ENCODE results near the gene ACSL6. TPM values are rescaled to one million over a fixed set of nuclear protein-coding genes. Genes with fewer than 3 reads are reported as not detected.

ACSL6 gene
- total RNA-seq, 4 donors from 2014 or later, result 0.22 to 3.3 (median 0.81) TPM

DNA sequence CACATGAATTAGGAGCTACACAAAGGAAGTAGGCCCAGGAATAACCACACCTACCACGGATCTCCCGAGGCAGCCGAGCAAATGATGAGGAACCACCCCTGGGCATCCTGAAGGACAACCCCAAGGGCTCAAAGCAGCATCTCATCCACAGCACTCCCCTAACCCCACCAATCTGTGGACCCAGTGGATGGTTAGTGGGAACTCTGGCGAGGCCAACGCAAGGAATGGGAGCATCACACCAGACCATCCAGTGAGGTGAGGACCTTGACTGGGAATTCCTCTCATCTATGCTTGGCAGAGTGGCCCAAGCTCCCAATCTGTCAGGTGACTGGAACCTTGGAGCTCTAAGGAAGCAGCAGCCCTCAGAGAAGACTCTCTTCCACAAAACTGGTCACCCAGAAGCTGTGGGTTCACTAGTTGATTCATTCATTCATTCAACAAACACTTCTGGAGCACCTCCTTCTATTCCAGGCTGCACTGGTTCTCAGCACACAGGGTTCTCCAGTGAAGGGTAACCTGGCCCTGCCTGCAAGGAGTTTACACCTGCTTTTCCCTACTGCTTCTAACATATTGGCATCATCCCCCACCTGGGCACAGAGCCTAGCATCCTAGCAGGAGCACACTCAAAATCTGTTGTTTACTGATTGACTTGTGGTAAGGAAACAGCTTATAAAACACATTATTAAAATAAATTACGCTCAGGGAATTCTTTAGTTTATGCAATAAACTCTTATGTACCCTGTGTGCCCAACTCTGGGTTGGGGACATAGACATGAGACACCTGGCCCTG, 4.9 kb downstream of the ACSL6 start:
- Histone ChIP-seq H3K36me3 (no peaks in the 10 kb centered on the region), H3K9me3 (no peaks in the 10 kb centered on the region), H3K4me3 (no peak overlapping the region), H3K4me1 (peaks cover 0 to 29% (median 13%) of the 10 kb centered on the region in 4 donors), H3K27me3 (peaks cover 0 to 27% of the 10 kb centered on the region in 2 donors), H3K27ac (no peak overlapping the region)
- 85 to 90% methylated on average over 6 of the region's 6 CpGs for WGBS, 2 donors
- no peak for DNase-seq (ENCODE audit: low spot score in 2 of 2)
- no peak for TF ChIP-seq POLR2A (IDR thresholded peaks at IDR 0.05)
- TF ChIP-seq, protein P1, sequence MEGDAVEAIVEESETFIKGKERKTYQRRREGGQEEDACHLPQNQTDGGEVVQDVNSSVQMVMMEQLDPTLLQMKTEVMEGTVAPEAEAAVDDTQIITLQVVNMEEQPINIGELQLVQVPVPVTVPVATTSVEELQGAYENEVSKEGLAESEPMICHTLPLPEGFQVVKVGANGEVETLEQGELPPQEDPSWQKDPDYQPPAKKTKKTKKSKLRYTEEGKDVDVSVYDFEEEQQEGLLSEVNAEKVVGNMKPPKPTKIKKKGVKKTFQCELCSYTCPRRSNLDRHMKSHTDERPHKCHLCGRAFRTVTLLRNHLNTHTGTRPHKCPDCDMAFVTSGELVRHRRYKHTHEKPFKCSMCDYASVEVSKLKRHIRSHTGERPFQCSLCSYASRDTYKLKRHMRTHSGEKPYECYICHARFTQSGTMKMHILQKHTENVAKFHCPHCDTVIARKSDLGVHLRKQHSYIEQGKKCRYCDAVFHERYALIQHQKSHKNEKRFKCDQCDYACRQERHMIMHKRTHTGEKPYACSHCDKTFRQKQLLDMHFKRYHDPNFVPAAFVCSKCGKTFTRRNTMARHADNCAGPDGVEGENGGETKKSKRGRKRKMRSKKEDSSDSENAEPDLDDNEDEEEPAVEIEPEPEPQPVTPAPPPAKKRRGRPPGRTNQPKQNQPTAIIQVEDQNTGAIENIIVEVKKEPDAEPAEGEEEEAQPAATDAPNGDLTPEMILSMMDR (IDR thresholded peaks at IDR 0.05), result no peak
- no peak for TF ChIP-seq EP300 (IDR thresholded peaks at IDR 0.05)

DNA sequence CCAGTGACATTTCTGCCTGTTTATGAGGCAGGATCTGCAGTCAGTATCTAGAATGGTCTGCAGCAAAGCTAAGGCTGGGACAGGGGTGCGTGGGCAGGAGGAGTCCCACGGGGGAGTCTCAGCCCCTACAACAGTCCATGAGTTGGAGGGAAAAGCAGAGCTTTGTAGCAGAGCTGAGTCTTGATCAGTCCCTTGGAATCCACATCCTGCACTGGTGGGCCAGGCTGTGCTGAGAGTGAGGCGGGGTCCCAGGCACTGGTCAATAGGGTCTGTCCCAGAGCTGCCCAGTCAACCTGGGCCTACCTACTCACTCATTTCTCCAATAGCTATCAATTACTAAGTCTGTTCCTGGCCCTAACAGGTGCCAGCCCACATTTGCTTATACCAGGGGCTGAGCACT, 5.9 kb downstream of the ACSL6 start:
- Histone ChIP-seq H3K4me1 (peaks cover 0 to 20% (median 8%) of the 10 kb centered on the region in 4 donors), H3K36me3 (no peaks in the 10 kb centered on the region), H3K9me3 (no peaks in the 10 kb centered on the region), H3K4me3 (no peak overlapping the region), H3K27me3 (peaks cover 0 to 19% of the 10 kb centered on the region in 2 donors), H3K27ac (no peak overlapping the region)
- TF ChIP-seq, protein P1 (IDR thresholded peaks at IDR 0.05), result no peak
- TF ChIP-seq POLR2A (IDR thresholded peaks at IDR 0.05), result no peak
- TF ChIP-seq EP300 (IDR thresholded peaks at IDR 0.05), result no peak
- WGBS, 2 donors, result 78 to 91% methylated on average over 3 of the region's 3 CpGs
- DNase-seq (ENCODE audit: low spot score in 2 of 2), result no peak

DNA sequence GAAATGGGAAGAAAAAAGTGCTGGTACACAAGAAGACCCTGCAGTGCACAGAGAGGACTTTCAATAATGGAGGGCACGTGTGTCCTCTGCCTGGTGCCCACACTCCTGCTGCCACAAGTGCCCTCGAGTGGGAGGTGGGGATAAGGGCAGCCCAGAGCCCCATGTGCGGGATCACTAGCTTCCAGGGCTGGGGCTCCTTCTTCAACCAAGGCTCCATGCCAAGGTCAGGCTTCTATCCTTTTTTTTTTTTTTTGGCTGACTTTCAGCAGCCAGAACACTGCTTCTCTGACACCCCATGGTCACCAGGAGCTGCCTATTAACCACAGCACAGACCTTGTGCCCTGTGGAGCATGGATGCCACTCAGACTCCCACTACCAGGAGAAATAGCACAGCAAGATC, 7.5 kb downstream of the ACSL6 start:
- H3K4me1 ChIP-seq, result peaks cover 0 to 29% (median 10%) of the 10 kb centered on the region in 4 donors
- TF ChIP-seq, protein P1 (IDR thresholded peaks at IDR 0.05), result no peak
- TF ChIP-seq EP300 (IDR thresholded peaks at IDR 0.05), result no peak
- TF ChIP-seq POLR2A (IDR thresholded peaks at IDR 0.05), result no peak
- H3K9me3 ChIP-seq, result no peaks in the 10 kb centered on the region
- H3K27me3 ChIP-seq, result peaks cover 0 to 3% of the 10 kb centered on the region in 2 donors
- H3K4me3 ChIP-seq, result no peak overlapping the region
- no peaks in the 10 kb centered on the region for H3K36me3 ChIP-seq
- no peak for DNase-seq (ENCODE audit: low spot score in 2 of 2)
- peak overlapping the region in 1 of 4 donors; percentile 37 for H3K27ac ChIP-seq
- 48 to 53% methylated on average over 3 of the region's 3 CpGs for WGBS, 2 donors

DNA sequence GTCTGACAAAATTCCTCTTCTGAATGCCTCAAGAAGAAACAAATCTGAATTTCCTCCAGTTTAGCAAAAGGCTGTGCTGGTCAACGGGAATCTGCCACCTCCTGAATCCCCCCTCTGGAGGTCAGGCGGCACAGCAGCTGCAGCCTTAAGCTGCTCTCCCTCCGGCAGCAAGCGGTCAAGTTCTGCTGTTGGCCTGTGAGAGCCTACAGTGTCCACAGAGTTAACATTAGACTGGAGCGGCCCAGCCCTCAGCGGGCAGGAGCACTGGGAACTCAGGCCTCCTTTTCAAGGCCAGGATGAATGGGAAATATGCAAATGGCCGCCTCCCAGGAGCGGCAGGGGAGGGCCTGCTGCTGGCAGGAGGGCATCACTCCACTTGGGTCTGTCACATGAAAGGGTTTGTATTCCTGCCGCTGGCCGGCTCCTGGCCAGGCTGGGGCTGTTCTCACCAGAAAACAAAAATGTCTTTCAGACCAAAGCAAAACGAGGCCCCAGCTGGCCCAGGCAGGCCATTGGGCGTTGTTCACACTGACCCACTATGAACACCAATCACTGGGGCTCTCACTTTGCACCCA, 8.2 kb downstream of the ACSL6 start:
- H3K4me3 ChIP-seq, result no peak overlapping the region
- no peaks in the 10 kb centered on the region for H3K9me3 ChIP-seq
- 22 to 38% methylated on average over 11 to 12 of the region's 12 CpGs for WGBS, 2 donors
- H3K36me3 ChIP-seq, result no peaks in the 10 kb centered on the region
- no peaks in the 10 kb centered on the region for H3K27me3 ChIP-seq
- peak overlapping the region in 2 of 4 donors; percentile 19 to 37 for H3K27ac ChIP-seq
- DNase-seq (ENCODE audit: low spot score in 2 of 2), result no peak
- peaks cover 0 to 29% (median 10%) of the 10 kb centered on the region in 4 donors for H3K4me1 ChIP-seq
- TF ChIP-seq, protein P1 (IDR thresholded peaks at IDR 0.05), result peak in 1 of 5 experiments; percentile 5
- no peak for TF ChIP-seq POLR2A (IDR thresholded peaks at IDR 0.05)
- peak in 1 of 2 donors; percentile 35 for TF ChIP-seq EP300 (IDR thresholded peaks at IDR 0.05)

DNA sequence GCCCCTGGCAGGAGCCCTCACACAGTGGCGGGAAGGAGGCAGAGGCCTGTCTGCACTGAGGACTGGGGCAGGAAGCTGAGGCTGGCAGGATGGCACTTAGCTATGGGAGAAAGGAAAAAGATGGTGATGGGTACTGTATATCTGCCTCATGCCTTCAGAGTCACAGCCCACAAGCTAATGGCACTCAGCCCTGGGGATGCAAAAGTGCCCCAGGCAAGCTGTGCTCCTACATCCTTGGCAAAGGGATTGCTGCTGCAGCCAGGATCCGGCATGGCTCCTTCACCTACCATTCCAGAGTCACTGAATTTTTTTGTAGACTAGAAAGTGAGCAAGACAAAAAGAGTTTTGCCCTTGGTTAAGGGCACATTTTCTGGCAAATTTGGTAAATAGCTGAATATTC, 8.7 kb downstream of the ACSL6 start:
- H3K36me3 ChIP-seq, result no peaks in the 10 kb centered on the region
- no peak for DNase-seq (ENCODE audit: low spot score in 2 of 2)
- TF ChIP-seq, protein P1 (IDR thresholded peaks at IDR 0.05), result no peak
- TF ChIP-seq EP300 (IDR thresholded peaks at IDR 0.05), result no peak
- TF ChIP-seq POLR2A (IDR thresholded peaks at IDR 0.05), result no peak
- no peak overlapping the region for H3K4me3 ChIP-seq
- no peaks in the 10 kb centered on the region for H3K9me3 ChIP-seq
- WGBS, 2 donors, result 49 to 83% methylated on average over 2 of the region's 2 CpGs
- peaks cover 0 to 29% (median 10%) of the 10 kb centered on the region in 4 donors for H3K4me1 ChIP-seq
- peak overlapping the region in 1 of 4 donors; percentile 19 for H3K27ac ChIP-seq
- H3K27me3 ChIP-seq, result no peaks in the 10 kb centered on the region
